Measurements from ENCODE around the gene RNF213.

DNA sequence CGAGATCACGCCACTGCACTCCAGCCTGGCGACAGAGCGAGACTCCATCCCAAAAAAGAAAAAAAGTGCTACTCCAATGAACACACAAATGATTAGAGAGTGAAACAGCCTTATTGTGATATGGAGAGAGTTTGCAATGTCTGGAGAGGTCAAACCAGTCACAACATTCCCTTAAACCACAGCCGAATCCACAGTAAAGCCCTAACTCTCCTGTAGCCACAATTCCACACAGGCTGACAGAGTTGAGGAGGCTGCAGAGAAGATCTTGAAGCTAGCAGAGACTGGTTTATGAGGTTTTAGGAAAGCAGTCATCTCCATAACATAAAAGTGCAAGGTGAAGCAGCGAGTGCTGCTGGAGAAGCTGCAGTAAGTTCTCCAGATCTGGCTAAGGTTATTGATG, 6.7 kb downstream of the RNF213 start:
- TF ChIP-seq POLR2A (IDR thresholded peaks at IDR 0.05), result no peak
- TF ChIP-seq, protein P1, sequence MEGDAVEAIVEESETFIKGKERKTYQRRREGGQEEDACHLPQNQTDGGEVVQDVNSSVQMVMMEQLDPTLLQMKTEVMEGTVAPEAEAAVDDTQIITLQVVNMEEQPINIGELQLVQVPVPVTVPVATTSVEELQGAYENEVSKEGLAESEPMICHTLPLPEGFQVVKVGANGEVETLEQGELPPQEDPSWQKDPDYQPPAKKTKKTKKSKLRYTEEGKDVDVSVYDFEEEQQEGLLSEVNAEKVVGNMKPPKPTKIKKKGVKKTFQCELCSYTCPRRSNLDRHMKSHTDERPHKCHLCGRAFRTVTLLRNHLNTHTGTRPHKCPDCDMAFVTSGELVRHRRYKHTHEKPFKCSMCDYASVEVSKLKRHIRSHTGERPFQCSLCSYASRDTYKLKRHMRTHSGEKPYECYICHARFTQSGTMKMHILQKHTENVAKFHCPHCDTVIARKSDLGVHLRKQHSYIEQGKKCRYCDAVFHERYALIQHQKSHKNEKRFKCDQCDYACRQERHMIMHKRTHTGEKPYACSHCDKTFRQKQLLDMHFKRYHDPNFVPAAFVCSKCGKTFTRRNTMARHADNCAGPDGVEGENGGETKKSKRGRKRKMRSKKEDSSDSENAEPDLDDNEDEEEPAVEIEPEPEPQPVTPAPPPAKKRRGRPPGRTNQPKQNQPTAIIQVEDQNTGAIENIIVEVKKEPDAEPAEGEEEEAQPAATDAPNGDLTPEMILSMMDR (IDR thresholded peaks at IDR 0.05), result no peak
